ENCODE measurements around the gene TMCO4. TPM values are rescaled to one million over a fixed set of nuclear protein-coding genes. Genes with fewer than 3 reads are reported as not detected.

The TMCO4 gene
- total RNA-seq, 4 donors from 2014 or later = 19.0 to 26.6 (median 20.7) TPM

- no peak for ATAC-seq (ENCODE audit: low FRiP score)
- DNase-seq (ENCODE audit: low spot score) = no peak
- TF ChIP-seq, protein P1, sequence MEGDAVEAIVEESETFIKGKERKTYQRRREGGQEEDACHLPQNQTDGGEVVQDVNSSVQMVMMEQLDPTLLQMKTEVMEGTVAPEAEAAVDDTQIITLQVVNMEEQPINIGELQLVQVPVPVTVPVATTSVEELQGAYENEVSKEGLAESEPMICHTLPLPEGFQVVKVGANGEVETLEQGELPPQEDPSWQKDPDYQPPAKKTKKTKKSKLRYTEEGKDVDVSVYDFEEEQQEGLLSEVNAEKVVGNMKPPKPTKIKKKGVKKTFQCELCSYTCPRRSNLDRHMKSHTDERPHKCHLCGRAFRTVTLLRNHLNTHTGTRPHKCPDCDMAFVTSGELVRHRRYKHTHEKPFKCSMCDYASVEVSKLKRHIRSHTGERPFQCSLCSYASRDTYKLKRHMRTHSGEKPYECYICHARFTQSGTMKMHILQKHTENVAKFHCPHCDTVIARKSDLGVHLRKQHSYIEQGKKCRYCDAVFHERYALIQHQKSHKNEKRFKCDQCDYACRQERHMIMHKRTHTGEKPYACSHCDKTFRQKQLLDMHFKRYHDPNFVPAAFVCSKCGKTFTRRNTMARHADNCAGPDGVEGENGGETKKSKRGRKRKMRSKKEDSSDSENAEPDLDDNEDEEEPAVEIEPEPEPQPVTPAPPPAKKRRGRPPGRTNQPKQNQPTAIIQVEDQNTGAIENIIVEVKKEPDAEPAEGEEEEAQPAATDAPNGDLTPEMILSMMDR (IDR thresholded peaks at IDR 0.05) = no peak
Measured at GRCh38 chr1:19688041-19688842, 111.5 kb downstream of the TMCO4 start.

- no peak for DNase-seq (ENCODE audit: low spot score)
Measured at GRCh38 chr1:19687414-19687813, 112.3 kb downstream of the TMCO4 start.

GRCh38 chr1:19685994-19686393 is 113.7 kb downstream of the TMCO4 start:
- DNase-seq (ENCODE audit: low spot score) (no peak), ATAC-seq (ENCODE audit: low FRiP score) (no peak)
- TF ChIP-seq, protein P1 (IDR thresholded peaks at IDR 0.05) = no peak

More at GRCh38 chr1:19687414-19687813, 112.3 kb downstream of the TMCO4 start:
- TF ChIP-seq, protein P1 (IDR thresholded peaks at IDR 0.05) = no peak
- no peak for ATAC-seq (ENCODE audit: low FRiP score)

GRCh38 chr1:19684677-19685076 is 115.0 kb downstream of the TMCO4 start:
- TF ChIP-seq, protein P1 (IDR thresholded peaks at IDR 0.05) = no peak
- no peak for ATAC-seq (ENCODE audit: low FRiP score)

DNA sequence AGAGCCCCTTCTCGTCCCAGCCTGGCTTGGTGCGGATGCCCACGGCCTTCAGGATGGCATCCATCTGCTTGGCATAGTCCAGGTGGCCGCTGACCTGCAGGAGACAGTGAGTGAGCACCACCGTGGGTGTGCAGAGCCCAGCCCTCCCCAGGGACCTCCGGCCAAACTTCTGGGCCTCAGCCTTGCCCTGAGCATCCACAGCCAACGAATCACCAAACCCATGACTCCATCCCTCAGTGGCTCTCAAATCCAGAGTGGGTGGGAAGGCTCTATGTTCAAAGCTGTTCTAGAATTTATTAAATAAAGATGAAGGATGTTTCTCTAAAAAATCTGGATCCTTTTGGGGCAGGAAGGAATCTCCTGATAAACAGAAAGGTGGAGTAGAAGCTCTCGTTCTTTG is 116.4 kb downstream of the TMCO4 start:
- no peak for ATAC-seq (ENCODE audit: low FRiP score)
- DNase-seq (ENCODE audit: low spot score) = no peak
- TF ChIP-seq, protein P1 (IDR thresholded peaks at IDR 0.05) = no peak

More at GRCh38 chr1:19684677-19685076, 115.0 kb downstream of the TMCO4 start:
- DNase-seq (ENCODE audit: low spot score) = no peak

GRCh38 chr1:19682901-19683300 is 116.8 kb downstream of the TMCO4 start:
- no peak for DNase-seq (ENCODE audit: low spot score)
- TF ChIP-seq, protein P1 (IDR thresholded peaks at IDR 0.05) = no peak

DNA sequence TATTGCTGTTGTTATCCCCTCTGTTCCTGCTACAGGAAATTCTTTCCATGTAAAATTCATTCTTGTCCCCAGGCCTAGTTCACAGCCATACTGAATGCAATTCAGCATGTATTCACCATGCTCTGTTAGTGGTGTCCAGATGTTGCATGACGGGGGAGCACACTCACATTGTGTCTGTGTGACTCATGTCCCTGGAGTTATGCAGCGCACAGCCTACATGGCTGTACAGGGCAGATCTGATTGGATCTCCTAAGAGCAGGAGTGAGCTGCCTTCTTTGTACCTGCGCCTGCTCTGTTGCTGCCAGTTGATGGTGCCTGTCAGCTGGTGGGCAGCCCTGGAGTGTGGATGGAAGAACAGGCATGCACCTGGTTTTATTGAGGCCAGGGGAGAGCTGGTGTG is 117.5 kb downstream of the TMCO4 start:
- ATAC-seq (ENCODE audit: low FRiP score) (no peak), DNase-seq (ENCODE audit: low spot score) (no peak)
- TF ChIP-seq, protein P1 (IDR thresholded peaks at IDR 0.05) = no peak

More at GRCh38 chr1:19682901-19683300, 116.8 kb downstream of the TMCO4 start:
- no peak for ATAC-seq (ENCODE audit: low FRiP score)
